A673 (cell line): Measurements from ENCODE around the gene HSD17B8.

ENCODE experiments used
- EZH2 ChIP-seq: fragments of 200-600 bp; sonication (generic); IDR thresholded peaks from 2 replicates; pipeline ENCODE4 v1.6.1; 2017; ENCODE audit warnings: borderline replicate concordance, low read depth, mild to moderate bottlenecking, mixed read lengths, antibody characterized with exemption, low read length; ENCODE audit not compliant: poor library complexity, severe bottlenecking
- TF ChIP-seq, protein P1 (sequence below): fragments of 300-800, 200-600 bp; sonication (generic); conservative IDR thresholded peaks from 2 replicates; pipeline ENCODE4 v1.5.1; 2017; ENCODE audit warnings: low read depth, mild to moderate bottlenecking, antibody characterized with exemption, low read length, moderate library complexity, mixed read lengths

- TF ChIP-seq, protein P1, sequence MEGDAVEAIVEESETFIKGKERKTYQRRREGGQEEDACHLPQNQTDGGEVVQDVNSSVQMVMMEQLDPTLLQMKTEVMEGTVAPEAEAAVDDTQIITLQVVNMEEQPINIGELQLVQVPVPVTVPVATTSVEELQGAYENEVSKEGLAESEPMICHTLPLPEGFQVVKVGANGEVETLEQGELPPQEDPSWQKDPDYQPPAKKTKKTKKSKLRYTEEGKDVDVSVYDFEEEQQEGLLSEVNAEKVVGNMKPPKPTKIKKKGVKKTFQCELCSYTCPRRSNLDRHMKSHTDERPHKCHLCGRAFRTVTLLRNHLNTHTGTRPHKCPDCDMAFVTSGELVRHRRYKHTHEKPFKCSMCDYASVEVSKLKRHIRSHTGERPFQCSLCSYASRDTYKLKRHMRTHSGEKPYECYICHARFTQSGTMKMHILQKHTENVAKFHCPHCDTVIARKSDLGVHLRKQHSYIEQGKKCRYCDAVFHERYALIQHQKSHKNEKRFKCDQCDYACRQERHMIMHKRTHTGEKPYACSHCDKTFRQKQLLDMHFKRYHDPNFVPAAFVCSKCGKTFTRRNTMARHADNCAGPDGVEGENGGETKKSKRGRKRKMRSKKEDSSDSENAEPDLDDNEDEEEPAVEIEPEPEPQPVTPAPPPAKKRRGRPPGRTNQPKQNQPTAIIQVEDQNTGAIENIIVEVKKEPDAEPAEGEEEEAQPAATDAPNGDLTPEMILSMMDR = no peak
- no peak for TF ChIP-seq EZH2
These were observed 16.6 kb upstream of the HSD17B8 start for GRCh38 chr6:33187809-33188208.
